Vagina (tissue), 2 donors: ENCODE results near the gene ATP2B2. TPM values are rescaled to one million over a fixed set of nuclear protein-coding genes. Genes with fewer than 3 reads are reported as not detected.

Source experiments
- DNase-seq, 2 donors: peaks; one replicate each; pipeline ENCODE4 v3.0.0-alpha.2; 2017; ENCODE audit errors: extremely low spot score in 2 of 2
- H3K27ac ChIP-seq: fragments of 200-600 bp; sonication (generic); one replicate; pipeline ENCODE4 v1.5.1; 2019
- H3K27me3 ChIP-seq: fragments of 200-600 bp; sonication (generic); one replicate; pipeline ENCODE4 v1.5.1; 2019
- H3K36me3 ChIP-seq, 2 donors: fragments of 200-600 bp; sonication (generic); one replicate each; pipeline ENCODE4 v1.5.1; 2017 to 2019
- H3K4me1 ChIP-seq: fragments of 200-600 bp; sonication (generic); one replicate; pipeline ENCODE4 v1.5.1; 2019
- H3K4me3 ChIP-seq, 2 donors: fragments of 200-600 bp; sonication (generic); 1 replicate in 1 of 2; 2 replicates in 1 of 2; pipeline ENCODE4 v1.5.1; 2016 to 2019
- H3K9me3 ChIP-seq: fragments of 200-600 bp; sonication (generic); one replicate; pipeline ENCODE4 v1.5.1; 2019
- POLR2A ChIP-seq, 2 donors: fragments of 450-650 bp; IDR thresholded peaks; one replicate each; pipeline ENCODE4 v1.6.1; 2017; ENCODE audit warnings: antibody characterized with exemption in 2 of 2, mild to moderate bottlenecking in 2 of 2, moderate library complexity in 2 of 2
- POLR2AphosphoS5 ChIP-seq, 2 donors: sonication (generic); formaldehyde crosslinking; IDR thresholded peaks; one replicate each; pipeline ENCODE4 v1.9.0; 2017; ENCODE audit warnings: antibody characterized with exemption in 2 of 2, mild to moderate bottlenecking in 2 of 2, low read depth in 1 of 2; ENCODE audit not compliant: insufficient read depth in 1 of 2
- intact Hi-C: fragments of 100-400 bp; cut with DNase I; formaldehyde crosslinking; loops from one replicate; pipeline ENCODE4 v1.15.1; 2023
- total RNA-seq: library from RNA; depleted of rRNA; stranded (reverse); fragments of >200 nt; gene quantifications from one replicate; pipeline ENCODE4 v1.2.3, GENCODE V29; 2016
- TF ChIP-seq, protein P1 (sequence below), 3 experiments: fragments of 450-650 bp in 2 of 3; fragments of 200-600 bp in 1 of 3; sonication (generic) in 1 of 3; IDR thresholded peaks; one replicate each; pipeline ENCODE4 v1.5.1; 2017 to 2019; ENCODE audit warnings: antibody characterized with exemption in 3 of 3, mild to moderate bottlenecking in 2 of 3, moderate library complexity in 2 of 3

The ATP2B2 gene
- total RNA-seq, 1 donor from 2014 or later, result 0.25 TPM

DNA sequence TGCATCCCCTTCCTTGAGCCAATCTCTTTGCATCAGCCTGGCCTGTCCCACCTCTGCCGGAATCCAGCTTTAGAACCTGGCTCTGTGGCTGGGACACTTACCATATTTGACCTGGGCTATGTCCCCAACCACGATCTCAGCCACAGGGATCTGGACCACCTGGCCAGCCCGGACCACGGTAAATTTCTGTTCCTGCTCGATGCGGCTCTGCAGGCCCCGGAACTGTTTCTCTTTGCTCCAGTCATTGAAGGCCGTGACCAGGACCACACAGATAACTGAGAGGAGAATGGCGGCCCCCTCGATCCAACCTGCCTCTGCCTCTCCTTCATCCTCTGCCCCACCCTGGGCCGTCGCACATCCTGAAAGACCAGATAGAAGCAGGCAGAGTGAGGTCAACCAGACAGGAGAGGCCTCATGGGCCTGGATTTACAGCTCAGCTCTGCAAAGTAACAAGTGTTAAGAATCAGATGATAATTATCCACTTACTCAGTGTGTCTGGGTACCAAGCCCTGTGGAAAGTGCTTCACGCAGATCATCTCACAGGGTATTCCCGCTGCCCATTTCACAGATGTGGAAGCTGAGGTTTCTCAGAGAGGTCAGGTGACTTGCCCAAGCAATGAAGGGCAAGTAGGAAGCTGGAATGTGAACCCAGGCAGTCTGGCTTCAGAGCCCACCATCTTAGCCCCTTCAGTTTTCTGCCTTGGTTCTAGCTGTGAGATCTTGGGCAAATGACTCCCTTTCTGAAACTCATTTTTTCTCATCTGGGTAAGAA lies 103.2 kb downstream of the ATP2B2 start:
- H3K4me3 ChIP-seq, result no peak overlapping the region
- TF ChIP-seq, protein P1, sequence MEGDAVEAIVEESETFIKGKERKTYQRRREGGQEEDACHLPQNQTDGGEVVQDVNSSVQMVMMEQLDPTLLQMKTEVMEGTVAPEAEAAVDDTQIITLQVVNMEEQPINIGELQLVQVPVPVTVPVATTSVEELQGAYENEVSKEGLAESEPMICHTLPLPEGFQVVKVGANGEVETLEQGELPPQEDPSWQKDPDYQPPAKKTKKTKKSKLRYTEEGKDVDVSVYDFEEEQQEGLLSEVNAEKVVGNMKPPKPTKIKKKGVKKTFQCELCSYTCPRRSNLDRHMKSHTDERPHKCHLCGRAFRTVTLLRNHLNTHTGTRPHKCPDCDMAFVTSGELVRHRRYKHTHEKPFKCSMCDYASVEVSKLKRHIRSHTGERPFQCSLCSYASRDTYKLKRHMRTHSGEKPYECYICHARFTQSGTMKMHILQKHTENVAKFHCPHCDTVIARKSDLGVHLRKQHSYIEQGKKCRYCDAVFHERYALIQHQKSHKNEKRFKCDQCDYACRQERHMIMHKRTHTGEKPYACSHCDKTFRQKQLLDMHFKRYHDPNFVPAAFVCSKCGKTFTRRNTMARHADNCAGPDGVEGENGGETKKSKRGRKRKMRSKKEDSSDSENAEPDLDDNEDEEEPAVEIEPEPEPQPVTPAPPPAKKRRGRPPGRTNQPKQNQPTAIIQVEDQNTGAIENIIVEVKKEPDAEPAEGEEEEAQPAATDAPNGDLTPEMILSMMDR (IDR thresholded peaks at IDR 0.05), result no peak
- no peak for TF ChIP-seq POLR2A (IDR thresholded peaks at IDR 0.05)
- no peak for TF ChIP-seq POLR2AphosphoS5 (IDR thresholded peaks at IDR 0.05; ENCODE audit: insufficient read depth in 1 of 2, low read depth in 1 of 2)
- no peaks in the 10 kb centered on the region for H3K4me1 ChIP-seq
- no peak overlapping the region for H3K27ac ChIP-seq
- no peaks in the 10 kb centered on the region for H3K27me3 ChIP-seq
- no peak for DNase-seq
- intact Hi-C loops, result no loop called here
- no peaks in the 10 kb centered on the region for H3K36me3 ChIP-seq
- H3K9me3 ChIP-seq, result no peaks in the 10 kb centered on the region

DNA sequence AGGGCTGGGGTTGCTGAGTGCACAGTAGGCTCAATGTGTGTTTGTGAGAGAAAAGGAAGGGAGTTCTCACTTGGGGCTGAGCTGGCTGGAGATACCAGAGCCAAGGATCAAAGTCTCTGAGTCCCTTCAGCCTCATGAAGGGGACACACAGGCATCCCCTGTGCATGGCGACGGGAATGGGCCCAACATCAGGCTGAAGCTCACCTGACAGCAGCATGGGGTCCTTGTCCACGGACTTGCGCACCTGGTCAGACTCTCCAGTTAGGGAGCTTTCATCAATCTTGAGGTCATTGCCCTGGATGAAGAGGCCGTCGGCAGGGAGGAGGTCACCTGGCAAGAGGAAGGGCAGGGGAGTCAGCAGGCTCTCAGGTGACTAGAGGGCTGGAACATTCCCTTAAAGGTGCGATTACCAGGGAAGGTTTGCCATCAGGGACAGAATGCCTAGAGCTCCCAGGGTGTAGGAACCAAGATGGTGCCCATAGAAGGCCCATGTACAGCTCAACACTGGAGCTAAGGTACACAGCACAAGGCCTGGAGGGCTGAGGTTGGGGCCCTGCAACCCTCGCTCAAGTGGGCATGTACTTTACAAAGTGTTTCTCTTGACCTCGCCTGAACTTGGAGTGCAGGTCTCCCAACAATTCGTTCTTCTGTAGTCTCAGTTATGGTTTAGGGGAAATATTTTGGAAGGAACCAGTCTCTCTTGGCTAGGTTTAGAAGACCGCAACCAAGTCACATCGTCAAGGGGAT lies 104.5 kb downstream of the ATP2B2 start:
- no peak overlapping the region for H3K27ac ChIP-seq
- H3K36me3 ChIP-seq, result no peaks in the 10 kb centered on the region
- no peaks in the 10 kb centered on the region for H3K27me3 ChIP-seq
- H3K4me1 ChIP-seq, result no peaks in the 10 kb centered on the region
- H3K4me3 ChIP-seq, result no peak overlapping the region
- no peak for DNase-seq
- H3K9me3 ChIP-seq, result no peaks in the 10 kb centered on the region
- intact Hi-C loops, result no loop called here
- TF ChIP-seq, protein P1 (IDR thresholded peaks at IDR 0.05), result no peak
- TF ChIP-seq POLR2AphosphoS5 (IDR thresholded peaks at IDR 0.05; ENCODE audit: insufficient read depth in 1 of 2, low read depth in 1 of 2), result no peak
- no peak for TF ChIP-seq POLR2A (IDR thresholded peaks at IDR 0.05)

DNA sequence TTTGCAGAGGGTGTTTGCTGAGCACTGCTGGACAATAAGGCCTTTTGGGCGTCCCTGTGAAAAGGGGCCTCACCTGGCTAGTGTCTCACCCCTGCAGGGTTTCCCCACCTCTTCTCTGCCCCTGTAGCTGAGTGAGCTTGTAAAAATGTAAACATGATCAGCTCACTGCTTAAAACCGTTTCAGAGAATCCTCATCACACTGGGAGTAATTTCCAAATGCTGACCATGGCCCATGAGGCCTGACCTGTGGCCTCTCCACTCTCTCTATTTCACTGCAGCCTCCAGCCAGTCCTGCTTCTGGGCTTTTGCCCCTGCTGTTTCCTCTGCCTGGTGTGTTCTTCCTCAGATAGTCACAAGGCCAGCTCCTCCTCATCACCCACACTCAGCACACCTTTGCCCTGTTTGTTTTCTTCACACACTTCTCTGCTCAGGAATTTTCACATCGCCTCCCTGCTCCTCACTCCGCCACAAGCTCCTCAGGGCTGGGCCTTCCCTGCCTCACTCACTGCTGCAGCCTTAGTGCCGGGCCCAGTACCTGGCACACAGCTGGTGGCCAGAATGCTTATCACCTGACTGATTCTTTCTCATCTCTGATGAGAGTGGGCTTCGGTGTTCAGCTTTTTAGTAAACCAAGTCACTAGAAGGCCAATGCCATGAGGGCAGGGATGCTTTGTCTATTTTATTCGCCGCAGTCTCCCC lies 105.2 kb downstream of the ATP2B2 start:
- Histone ChIP-seq H3K4me3 (no peak overlapping the region), H3K27ac (no peak overlapping the region), H3K4me1 (no peaks in the 10 kb centered on the region), H3K27me3 (no peaks in the 10 kb centered on the region), H3K36me3 (no peaks in the 10 kb centered on the region), H3K9me3 (no peaks in the 10 kb centered on the region)
- DNase-seq, result no peak
- no peak for TF ChIP-seq POLR2A (IDR thresholded peaks at IDR 0.05)
- no peak for TF ChIP-seq POLR2AphosphoS5 (IDR thresholded peaks at IDR 0.05; ENCODE audit: insufficient read depth in 1 of 2, low read depth in 1 of 2)
- TF ChIP-seq, protein P1 (IDR thresholded peaks at IDR 0.05), result no peak
- intact Hi-C loops, result no loop called here

DNA sequence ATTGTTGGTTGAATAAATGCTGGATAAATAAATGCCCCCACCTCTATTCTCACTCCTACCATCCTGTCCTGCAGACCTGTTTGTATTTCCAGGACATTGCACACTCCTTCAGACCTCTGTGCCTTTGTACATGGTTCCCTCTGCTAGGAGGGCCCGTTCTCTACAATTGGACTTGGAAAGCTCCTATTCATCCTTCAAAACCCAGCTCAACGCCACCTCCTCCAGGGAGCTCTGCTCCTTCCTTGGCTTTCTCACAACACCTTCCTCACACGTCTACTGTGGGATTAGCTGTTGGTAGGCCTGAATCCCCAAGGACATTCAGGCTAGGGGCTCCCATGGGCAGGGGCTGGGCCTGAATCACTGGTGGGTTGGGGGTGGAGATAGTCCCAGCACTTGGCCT lies 105.8 kb downstream of the ATP2B2 start:
- DNase-seq, result no peak
- intact Hi-C loops, result no loop called here
- no peak for TF ChIP-seq POLR2A (IDR thresholded peaks at IDR 0.05)
- no peak for TF ChIP-seq POLR2AphosphoS5 (IDR thresholded peaks at IDR 0.05; ENCODE audit: insufficient read depth in 1 of 2, low read depth in 1 of 2)
- TF ChIP-seq, protein P1 (IDR thresholded peaks at IDR 0.05), result no peak

More for the DNA sequence above, 105.8 kb downstream of the ATP2B2 start:
- Histone ChIP-seq H3K4me1 (no peaks in the 10 kb centered on the region), H3K4me3 (no peak overlapping the region), H3K27me3 (no peaks in the 10 kb centered on the region), H3K27ac (no peak overlapping the region), H3K9me3 (no peaks in the 10 kb centered on the region), H3K36me3 (no peaks in the 10 kb centered on the region)
